Measurements from ENCODE around the gene GPR137B.
A peak's percentile ranks its signal among the peaks of the same experiment; 100 is the strongest.

The GPR137B gene

GRCh38 chr1:236141447-236142252, 689 bp upstream of the GPR137B start:
- H3K4me3 ChIP-seq (ENCODE audit: low read depth, low read length): peak overlapping the region; percentile 80
- no peak for DNase-seq (ENCODE audit: low read depth)

GRCh38 chr1:236143104-236143948, 987 bp downstream of the GPR137B start:
- DNase-seq (ENCODE audit: low read depth): peak; percentile 43

GRCh38 chr1:236144033-236144432, 1.7 kb downstream of the GPR137B start:
- no peak for DNase-seq (ENCODE audit: low read depth)
- H3K4me3 ChIP-seq (ENCODE audit: low read depth, low read length): peak overlapping the region; percentile 80

More at GRCh38 chr1:236143104-236143948, 987 bp downstream of the GPR137B start:
- H3K4me3 ChIP-seq (ENCODE audit: low read depth, low read length): peak overlapping the region; percentile 80

- no peak overlapping the region for H3K4me3 ChIP-seq (ENCODE audit: low read depth, low read length)
- no peak for DNase-seq (ENCODE audit: low read depth)
Observed at GRCh38 chr1:236144446-236145150, 2.3 kb downstream of the GPR137B start.

- no peak for DNase-seq (ENCODE audit: low read depth)
- H3K4me3 ChIP-seq (ENCODE audit: low read depth, low read length): no peak overlapping the region
Observed at GRCh38 chr1:236147068-236147467, 4.7 kb downstream of the GPR137B start.

- H3K4me3 ChIP-seq (ENCODE audit: low read depth, low read length): no peak overlapping the region
- no peak for DNase-seq (ENCODE audit: low read depth)
Observed at GRCh38 chr1:236147521-236148469, 5.5 kb downstream of the GPR137B start.

- H3K4me3 ChIP-seq (ENCODE audit: low read depth, low read length): no peak overlapping the region
Observed at GRCh38 chr1:236148470-236148845, 6.1 kb downstream of the GPR137B start.

GRCh38 chr1:236149003-236149595, 6.8 kb downstream of the GPR137B start:
- no peak overlapping the region for H3K4me3 ChIP-seq (ENCODE audit: low read depth, low read length)
- DNase-seq (ENCODE audit: low read depth): no peak

More at GRCh38 chr1:236148470-236148845, 6.1 kb downstream of the GPR137B start:
- DNase-seq (ENCODE audit: low read depth): no peak

- H3K4me3 ChIP-seq (ENCODE audit: low read depth, low read length): no peak overlapping the region
- DNase-seq (ENCODE audit: low read depth): no peak
Observed at GRCh38 chr1:236149696-236150228, 7.4 kb downstream of the GPR137B start.

GRCh38 chr1:236150311-236150955, 8.1 kb downstream of the GPR137B start:
- no peak for DNase-seq (ENCODE audit: low read depth)

GRCh38 chr1:236150986-236151385, 8.6 kb downstream of the GPR137B start:
- DNase-seq (ENCODE audit: low read depth): no peak
- no peak overlapping the region for H3K4me3 ChIP-seq (ENCODE audit: low read depth, low read length)

More at GRCh38 chr1:236150311-236150955, 8.1 kb downstream of the GPR137B start:
- no peak overlapping the region for H3K4me3 ChIP-seq (ENCODE audit: low read depth, low read length)

GRCh38 chr1:236151739-236152424, 9.5 kb downstream of the GPR137B start:
- no peak for DNase-seq (ENCODE audit: low read depth)

GRCh38 chr1:236154126-236154525, 11.8 kb downstream of the GPR137B start:
- no peak for DNase-seq (ENCODE audit: low read depth)
- H3K4me3 ChIP-seq (ENCODE audit: low read depth, low read length): no peak overlapping the region

More at GRCh38 chr1:236151739-236152424, 9.5 kb downstream of the GPR137B start:
- H3K4me3 ChIP-seq (ENCODE audit: low read depth, low read length): no peak overlapping the region

- H3K4me3 ChIP-seq (ENCODE audit: low read depth, low read length): no peak overlapping the region
- no peak for DNase-seq (ENCODE audit: low read depth)
Observed at GRCh38 chr1:236154671-236155398, 12.5 kb downstream of the GPR137B start.

- no peak overlapping the region for H3K4me3 ChIP-seq (ENCODE audit: low read depth, low read length)
- DNase-seq (ENCODE audit: low read depth): no peak
Observed at GRCh38 chr1:236155399-236155767, 13.0 kb downstream of the GPR137B start.

- DNase-seq (ENCODE audit: low read depth): no peak
- H3K4me3 ChIP-seq (ENCODE audit: low read depth, low read length): no peak overlapping the region
Observed at GRCh38 chr1:236155841-236156503, 13.6 kb downstream of the GPR137B start.

Measured in skeletal muscle cell (primary cell).